NCI-H1105 (cell line): ENCODE data around the gene MYO1B.

Source experiments
- DNase-seq: peaks from one replicate; lab custom pipeline; 2025; lab: John Stamatoyannopoulos, UW

MYO1B gene

GRCh38 chr2:191226196-191226595 lies 19.0 kb upstream of the MYO1B start:
- no peak for DNase-seq

GRCh38 chr2:191228333-191228732 lies 16.9 kb upstream of the MYO1B start:
- no peak for DNase-seq

DNA sequence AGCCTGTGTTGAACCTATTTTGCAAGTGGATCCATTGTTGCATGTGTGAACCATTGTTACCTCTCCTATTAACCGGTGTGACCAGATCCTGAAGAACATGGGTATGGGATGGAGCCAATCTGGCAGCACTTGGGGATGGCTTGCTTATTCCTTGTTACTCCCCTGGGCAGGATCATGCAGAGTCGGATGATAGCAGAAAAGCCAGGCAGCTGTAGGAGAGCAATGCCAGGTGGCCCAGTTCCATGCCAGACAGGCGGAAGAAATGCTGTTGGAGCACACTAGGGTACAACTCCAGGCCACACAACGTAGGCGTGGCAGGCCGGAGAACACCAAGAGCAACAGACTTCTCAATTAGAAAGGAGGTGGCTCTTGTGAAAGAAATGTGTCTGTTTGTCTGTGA lies 16.3 kb upstream of the MYO1B start:
- no peak for DNase-seq

- no peak for DNase-seq
Measured at GRCh38 chr2:191230174-191230573, 15.0 kb upstream of the MYO1B start.

DNA sequence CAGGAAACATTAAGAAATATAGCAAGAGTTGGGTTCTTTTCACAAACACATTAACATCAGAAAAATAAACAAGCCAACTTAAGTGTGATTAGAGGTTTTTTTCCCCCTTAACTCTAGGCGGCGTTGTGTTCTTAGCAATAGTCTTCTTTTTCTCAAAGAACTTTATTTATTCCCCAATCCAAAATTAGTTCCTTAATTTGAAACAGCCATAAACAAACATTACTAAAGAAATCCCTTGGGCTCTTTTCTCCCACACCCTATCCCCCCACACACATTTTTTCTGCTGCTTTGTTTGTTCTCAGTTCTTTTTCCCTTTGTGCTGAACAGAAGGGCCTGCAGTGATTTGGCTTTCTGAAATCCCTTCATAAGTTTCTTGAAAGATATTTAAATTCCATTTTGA lies 13.2 kb upstream of the MYO1B start:
- DNase-seq, result no peak

DNA sequence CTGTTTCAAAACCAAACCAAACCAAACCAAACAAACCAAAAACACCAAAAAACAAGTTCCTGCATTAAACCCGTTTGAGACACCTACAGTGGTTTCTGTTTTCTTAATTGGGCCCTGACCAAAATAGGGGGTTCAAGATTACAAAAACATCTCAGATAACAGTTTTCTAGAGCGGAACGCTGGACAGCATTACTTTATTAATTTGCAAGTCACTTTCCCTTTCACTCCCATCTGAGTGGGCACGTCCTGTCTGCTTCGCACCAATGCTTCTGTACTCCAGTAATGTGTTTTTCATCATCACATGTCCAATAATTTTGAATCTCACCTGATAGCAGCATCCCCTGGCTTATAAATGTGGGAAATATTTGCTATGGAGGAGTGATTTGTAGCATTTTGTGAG lies 11.7 kb upstream of the MYO1B start:
- no peak for DNase-seq

GRCh38 chr2:191234376-191234775 lies 10.8 kb upstream of the MYO1B start:
- DNase-seq, result no peak

DNA sequence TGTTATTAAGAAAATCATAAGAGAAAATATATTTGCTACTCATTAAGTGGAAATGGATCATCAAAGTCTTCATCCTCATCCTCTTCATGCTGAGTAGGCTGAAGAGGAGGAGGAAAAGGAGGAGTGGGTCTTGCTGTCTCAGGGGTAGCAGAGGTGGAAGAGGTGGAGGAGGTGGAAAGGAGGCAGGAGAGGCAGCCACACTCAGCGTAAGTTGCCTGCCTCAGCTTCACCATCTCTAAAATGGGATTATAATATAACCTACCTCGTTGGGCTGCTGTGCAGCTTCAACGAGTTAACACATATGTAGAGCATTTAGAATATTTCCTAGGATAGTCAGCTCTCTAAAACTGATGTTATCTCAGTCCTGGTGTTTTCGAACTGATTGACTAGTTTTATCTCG lies 4.3 kb upstream of the MYO1B start:
- DNase-seq, result no peak

- no peak for DNase-seq
Measured at GRCh38 chr2:191241418-191241817, 3.8 kb upstream of the MYO1B start.

- no peak for DNase-seq
Measured at GRCh38 chr2:191243154-191243553, 2.0 kb upstream of the MYO1B start.

DNA sequence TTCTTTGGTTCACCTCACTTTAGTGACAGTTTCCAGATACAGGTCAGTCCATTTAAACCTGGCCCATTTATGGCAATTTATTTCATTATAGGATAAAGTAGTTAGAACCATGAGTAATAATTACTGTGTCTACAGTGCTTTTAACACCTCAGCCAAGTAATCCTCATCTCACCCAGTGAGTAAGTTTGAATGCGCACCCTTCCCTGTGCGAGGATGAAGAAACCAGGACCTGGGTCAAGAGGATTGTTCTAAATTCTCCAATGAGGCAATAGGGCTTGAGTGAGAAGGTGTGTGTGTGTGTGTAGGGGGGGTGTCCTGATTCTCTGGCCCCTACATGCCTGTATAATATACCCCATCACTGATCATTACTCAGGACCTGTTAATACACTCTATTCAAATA lies 854 bp upstream of the MYO1B start:
- DNase-seq, result no peak

DNA sequence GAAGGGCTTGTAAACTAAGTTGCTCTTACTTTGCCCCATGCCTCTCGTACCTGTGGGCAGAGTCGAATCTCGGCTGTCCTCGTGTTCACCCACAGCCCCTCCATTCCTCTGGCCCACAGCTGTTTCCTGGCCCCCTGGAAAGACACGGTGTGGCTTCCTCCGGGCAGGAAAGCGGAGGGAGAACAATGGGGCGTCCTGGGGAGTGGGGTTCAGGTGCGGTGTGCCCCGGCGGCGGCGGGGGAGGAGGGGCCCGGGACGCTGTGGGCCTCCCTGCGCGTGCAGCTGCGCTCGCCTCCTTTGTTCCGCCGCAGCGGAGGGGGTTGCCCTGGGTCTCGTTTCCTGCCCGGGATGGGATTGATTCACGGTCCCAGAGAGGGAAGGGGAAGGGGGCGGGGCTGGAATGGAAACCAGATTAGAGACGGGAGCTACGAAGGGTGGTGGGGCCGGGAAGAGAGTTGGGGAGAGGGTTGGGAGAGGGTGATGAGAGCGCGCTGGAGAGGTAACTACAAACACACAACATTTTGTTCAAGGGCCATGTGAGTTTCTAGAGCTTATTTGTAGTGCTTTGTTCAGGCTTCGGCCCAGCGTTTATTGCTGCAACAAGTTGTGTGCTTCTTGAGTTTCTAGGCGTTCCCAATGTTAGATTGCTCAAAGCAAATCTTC lies 796 bp downstream of the MYO1B start:
- peak; percentile 23 for DNase-seq

DNA sequence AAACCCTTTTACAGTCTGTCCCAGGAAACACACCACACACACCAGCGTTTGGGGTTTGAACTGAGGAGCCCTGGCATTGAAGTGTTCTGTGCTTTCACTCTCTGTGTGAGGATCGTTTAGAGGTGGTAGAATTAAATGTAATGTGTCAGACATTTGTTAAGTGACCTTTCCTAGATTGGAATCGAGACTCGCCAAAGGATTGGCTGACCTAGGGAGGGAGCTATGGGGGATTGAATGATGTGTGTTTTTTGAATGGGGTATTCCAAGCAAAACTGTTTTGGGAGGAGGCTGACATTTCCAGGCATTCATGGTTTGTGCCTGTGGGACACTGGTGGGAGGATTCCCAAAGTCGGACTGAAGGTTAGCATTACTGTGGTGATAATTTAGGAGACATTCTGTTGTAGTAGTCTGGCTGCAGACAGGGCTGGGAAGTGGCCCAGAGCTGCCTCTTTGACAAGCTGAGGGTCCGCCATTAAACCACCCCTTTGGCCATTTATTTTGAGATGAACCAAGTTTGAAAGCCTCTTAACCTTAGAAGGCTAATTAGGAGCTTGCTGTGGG lies 1.7 kb downstream of the MYO1B start:
- no peak for DNase-seq

- peak; percentile 1 for DNase-seq
Measured at GRCh38 chr2:191247381-191248057, 2.3 kb downstream of the MYO1B start.

- no peak for DNase-seq
Measured at GRCh38 chr2:191249156-191249813, 4.1 kb downstream of the MYO1B start.

- no peak for DNase-seq
Measured at GRCh38 chr2:191250400-191250799, 5.2 kb downstream of the MYO1B start.

DNA sequence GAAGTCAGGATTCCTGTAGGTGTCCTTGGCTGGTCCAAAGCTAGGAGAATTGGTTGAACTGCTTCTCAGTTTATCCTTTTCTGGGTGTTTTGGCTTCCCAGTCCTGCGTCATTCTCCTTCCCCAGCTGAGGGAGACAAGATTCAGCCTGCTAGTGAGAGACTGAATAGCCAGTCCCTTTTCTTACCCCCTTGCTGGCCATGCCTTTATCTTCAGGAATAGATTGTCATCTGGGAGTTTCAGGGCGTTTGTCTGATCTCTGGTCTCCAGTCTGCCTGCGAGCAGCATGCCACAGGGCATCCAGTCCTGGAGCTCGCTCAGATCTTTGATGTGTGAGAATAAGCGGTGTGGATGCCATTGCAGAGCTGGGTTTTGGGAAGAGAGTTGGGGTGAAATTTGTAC lies 5.8 kb downstream of the MYO1B start:
- DNase-seq, result no peak

- DNase-seq, result no peak
Measured at GRCh38 chr2:191252699-191253098, 7.5 kb downstream of the MYO1B start.

DNA sequence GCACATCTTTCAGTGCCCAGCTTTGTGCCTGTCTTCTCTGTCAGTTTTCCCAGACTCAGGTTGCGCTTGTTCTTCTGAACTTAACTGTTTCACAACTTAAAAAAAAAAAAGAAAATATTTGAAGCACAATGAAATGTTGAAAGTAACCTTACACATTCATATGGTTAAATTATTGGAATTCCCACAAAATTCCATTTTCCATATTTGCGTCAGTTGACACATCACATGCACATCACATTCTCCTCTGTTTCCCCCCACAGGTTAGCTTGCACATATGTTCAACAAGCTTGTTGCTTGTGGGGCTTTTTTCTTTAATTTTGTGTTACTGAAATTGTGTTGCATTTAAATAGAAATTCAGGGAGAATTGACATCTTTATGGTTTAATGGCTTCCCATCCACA lies 8.3 kb downstream of the MYO1B start:
- no peak for DNase-seq

DNA sequence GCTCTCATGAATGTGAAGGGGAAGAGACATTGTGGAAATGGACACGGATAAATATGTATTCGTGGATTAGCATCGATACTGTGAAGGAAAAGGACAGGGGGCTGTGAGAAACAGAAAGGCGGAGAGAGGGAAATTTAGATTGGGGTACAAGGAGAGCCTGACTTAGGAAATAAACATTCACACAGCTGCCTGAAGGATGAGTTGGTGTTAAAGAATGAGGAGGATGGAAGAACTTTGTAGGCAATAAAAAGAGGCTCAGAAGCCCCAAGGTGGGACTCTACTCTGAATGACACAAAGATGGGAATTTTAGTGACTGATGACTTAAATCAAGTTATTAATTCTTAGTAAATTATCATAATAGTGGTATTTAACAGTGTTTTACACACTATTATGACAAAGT lies 10.1 kb downstream of the MYO1B start:
- DNase-seq, result no peak

- no peak for DNase-seq
Measured at GRCh38 chr2:191255756-191256312, 10.6 kb downstream of the MYO1B start.

- no peak for DNase-seq
Measured at GRCh38 chr2:191257934-191258333, 12.7 kb downstream of the MYO1B start.

DNA sequence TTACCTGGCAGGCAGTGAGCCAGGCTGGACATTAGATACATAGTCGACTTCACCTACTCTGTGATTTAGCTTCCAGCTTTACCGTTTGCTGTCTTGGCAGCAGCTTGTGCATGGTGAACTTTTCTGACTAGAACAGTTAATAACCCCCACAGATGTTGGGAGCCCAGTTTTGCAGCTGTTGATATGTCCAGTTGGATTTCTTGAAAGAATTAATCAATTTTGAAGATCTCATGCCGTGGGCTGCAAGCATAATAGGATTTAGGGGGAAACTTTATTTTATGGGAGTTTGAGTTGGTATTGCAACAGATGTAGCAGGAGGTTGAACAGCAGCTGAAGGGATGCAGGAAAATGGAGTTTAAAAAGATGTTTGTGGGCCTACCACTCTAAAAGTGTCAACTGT lies 13.8 kb downstream of the MYO1B start:
- DNase-seq, result no peak
